HEK293T (cell line): ENCODE data around the gene DMRT1.

Source experiments
- BHLHE40 ChIP-seq: fragments of 450-650 bp; IDR thresholded peaks from 2 replicates; pipeline ENCODE4 v1.6.1; 2016; ENCODE audit warnings: mild to moderate bottlenecking, moderate library complexity, borderline replicate concordance
- ELF4 ChIP-seq: fragments of 450-650 bp; IDR thresholded peaks from 2 replicates; pipeline ENCODE4 v1.6.1; 2017; ENCODE audit warnings: antibody characterized with exemption
- FOXM1 ChIP-seq: fragments of 450-650 bp; IDR thresholded peaks from 2 replicates; pipeline ENCODE4 v1.6.1; 2017; ENCODE audit warnings: mild to moderate bottlenecking, borderline replicate concordance
- HDGF ChIP-seq: fragments of 450-650 bp; IDR thresholded peaks from 2 replicates; pipeline ENCODE4 v1.6.1; 2017; ENCODE audit warnings: antibody characterized with exemption, borderline replicate concordance
- PKNOX1 ChIP-seq: fragments of 450-650 bp; IDR thresholded peaks from 2 replicates; pipeline ENCODE4 v1.6.1; 2016
- TARDBP ChIP-seq: fragments of 450-650 bp; IDR thresholded peaks from 2 replicates; pipeline ENCODE4 v1.6.1; 2016

GRCh38 chr9:893115-893514 is 51.6 kb downstream of the DMRT1 start:
- TF ChIP-seq BHLHE40 = no peak
- no peak for TF ChIP-seq PKNOX1
- TF ChIP-seq ELF4 = no peak
- TF ChIP-seq FOXM1 = no peak
- no peak for TF ChIP-seq HDGF
- TF ChIP-seq TARDBP = no peak
